ENCODE data around the gene BDNF.
"Not testable (repeated sequence)": the region's sequence is repeated elsewhere in the genome, so short reads cannot be mapped to it uniquely, and the experiment has no call there.

BDNF gene

DNA sequence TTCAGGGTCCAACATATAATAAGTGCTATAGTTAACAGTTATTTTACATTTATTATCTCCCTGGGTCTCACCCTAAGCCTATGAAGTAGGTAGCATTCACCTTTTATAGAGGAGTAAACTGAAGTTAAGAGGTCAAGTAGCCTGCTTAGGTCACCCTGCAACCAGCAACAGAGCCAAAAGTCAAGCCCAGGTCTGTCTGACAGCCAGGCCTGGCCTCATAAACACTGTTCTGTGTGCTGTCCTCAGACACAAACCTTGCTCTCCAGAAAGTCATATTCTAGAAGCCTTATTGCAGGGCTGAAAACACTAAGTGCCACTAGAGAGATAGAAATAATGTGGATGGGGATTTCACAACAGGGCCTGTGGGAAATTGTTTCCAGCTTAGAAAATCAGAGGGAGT lies 59.3 kb downstream of the BDNF start:
- Histone ChIP-seq H3K4me3 (ENCODE audit: low read length) (no peak overlapping the region), H3K27me3 (ENCODE audit: low read depth, low read length) (no peaks in the 10 kb centered on the region), H3K36me3 (replicated peaks; ENCODE audit: low read depth, low read length) (no peaks in the 10 kb centered on the region), H3K9ac (ENCODE audit: low read length) (no peak overlapping the region), H2AFZ (ENCODE audit: low read depth, low read length) (no peak overlapping the region), H3K27ac (ENCODE audit: low read length) (no peak overlapping the region), H3K4me1 (ENCODE audit: low read length) (no peaks in the 10 kb centered on the region), H4K20me1 (ENCODE audit: insufficient read depth, low read length) (no peaks in the 10 kb centered on the region), H3K79me2 (ENCODE audit: low read length) (no peaks in the 10 kb centered on the region), H3K4me2 (ENCODE audit: low read length) (no peak overlapping the region), H3K9me3 (ENCODE audit: insufficient read depth, low read length) (no peaks in the 10 kb centered on the region)
- TF ChIP-seq, protein P1, sequence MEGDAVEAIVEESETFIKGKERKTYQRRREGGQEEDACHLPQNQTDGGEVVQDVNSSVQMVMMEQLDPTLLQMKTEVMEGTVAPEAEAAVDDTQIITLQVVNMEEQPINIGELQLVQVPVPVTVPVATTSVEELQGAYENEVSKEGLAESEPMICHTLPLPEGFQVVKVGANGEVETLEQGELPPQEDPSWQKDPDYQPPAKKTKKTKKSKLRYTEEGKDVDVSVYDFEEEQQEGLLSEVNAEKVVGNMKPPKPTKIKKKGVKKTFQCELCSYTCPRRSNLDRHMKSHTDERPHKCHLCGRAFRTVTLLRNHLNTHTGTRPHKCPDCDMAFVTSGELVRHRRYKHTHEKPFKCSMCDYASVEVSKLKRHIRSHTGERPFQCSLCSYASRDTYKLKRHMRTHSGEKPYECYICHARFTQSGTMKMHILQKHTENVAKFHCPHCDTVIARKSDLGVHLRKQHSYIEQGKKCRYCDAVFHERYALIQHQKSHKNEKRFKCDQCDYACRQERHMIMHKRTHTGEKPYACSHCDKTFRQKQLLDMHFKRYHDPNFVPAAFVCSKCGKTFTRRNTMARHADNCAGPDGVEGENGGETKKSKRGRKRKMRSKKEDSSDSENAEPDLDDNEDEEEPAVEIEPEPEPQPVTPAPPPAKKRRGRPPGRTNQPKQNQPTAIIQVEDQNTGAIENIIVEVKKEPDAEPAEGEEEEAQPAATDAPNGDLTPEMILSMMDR (IDR thresholded peaks at IDR 0.05; ENCODE audit: low read depth, low read length) = no peak
- TF ChIP-seq EZH2phosphoT487 (IDR thresholded peaks at IDR 0.05; ENCODE audit: low read depth) = no peak

DNA sequence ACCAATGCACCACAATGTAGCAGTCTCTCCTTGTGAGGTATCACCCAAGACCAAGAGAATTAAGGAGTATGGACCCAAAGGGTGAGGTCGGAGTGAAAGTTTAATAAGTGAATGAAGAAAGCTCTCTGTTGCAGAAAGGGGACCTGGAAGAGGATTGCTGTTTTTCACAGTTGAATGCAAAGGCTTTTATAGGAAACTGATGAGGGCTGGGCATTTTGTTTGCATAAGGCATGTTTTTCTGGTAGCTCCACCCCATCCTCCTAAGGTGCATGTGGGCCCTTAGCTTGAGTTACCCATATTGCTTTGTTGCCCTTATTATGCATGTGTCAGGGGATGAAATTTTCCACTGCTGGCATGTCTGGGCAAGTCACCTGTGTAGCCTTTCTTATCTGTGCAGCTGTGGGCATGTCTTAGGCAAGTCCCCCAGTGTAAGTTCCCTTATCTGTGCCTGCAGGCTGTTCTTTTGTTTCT lies 64.7 kb downstream of the BDNF start:
- H3K4me2 ChIP-seq (ENCODE audit: low read length) = no peak overlapping the region
- TF ChIP-seq, protein P1 (IDR thresholded peaks at IDR 0.05; ENCODE audit: low read depth, low read length) = no peak
- no peak for TF ChIP-seq EZH2phosphoT487 (IDR thresholded peaks at IDR 0.05; ENCODE audit: low read depth)
- no peak overlapping the region for H2AFZ ChIP-seq (ENCODE audit: low read depth, low read length)
- no peak overlapping the region for H3K4me3 ChIP-seq (ENCODE audit: low read length)
- no peaks in the 10 kb centered on the region for H4K20me1 ChIP-seq (ENCODE audit: insufficient read depth, low read length)
- no peak overlapping the region for H3K9ac ChIP-seq (ENCODE audit: low read length)
- H3K79me2 ChIP-seq (ENCODE audit: low read length) = no peaks in the 10 kb centered on the region
- H3K27me3 ChIP-seq (ENCODE audit: low read depth, low read length) = no peaks in the 10 kb centered on the region
- H3K9me3 ChIP-seq (ENCODE audit: insufficient read depth, low read length) = peaks cover 7% of the 10 kb centered on the region; the same call in 1 of the 2 replicates
- no peaks in the 10 kb centered on the region for H3K4me1 ChIP-seq (ENCODE audit: low read length)
- no peak overlapping the region for H3K27ac ChIP-seq (ENCODE audit: low read length)
- H3K36me3 ChIP-seq (replicated peaks; ENCODE audit: low read depth, low read length) = no peaks in the 10 kb centered on the region

DNA sequence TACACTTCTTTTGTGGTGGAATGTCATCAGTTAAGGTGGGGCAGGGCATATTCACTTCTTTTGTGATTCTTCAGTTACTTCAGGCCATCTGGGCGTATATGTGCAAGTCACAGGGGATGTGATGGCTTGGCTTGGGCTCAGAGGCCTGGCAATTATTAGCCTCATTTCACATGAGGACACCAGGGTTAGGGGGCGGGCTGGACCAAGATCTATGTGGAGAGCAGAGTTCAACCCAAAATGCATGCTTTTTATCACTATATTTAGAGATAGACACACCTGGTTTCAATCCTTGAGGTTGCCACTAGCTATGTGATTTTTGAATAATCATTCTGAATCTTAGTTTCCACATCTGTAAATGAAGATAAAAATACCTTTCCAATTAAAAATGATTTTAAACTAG lies 65.5 kb downstream of the BDNF start:
- H3K27ac ChIP-seq (ENCODE audit: low read length); H3K36me3 ChIP-seq (replicated peaks; ENCODE audit: low read depth, low read length); H3K4me2 ChIP-seq (ENCODE audit: low read length); H3K9ac ChIP-seq (ENCODE audit: low read length); H3K9me3 ChIP-seq (ENCODE audit: insufficient read depth, low read length); H3K79me2 ChIP-seq (ENCODE audit: low read length); H3K4me1 ChIP-seq (ENCODE audit: low read length); H4K20me1 ChIP-seq (ENCODE audit: insufficient read depth, low read length); H3K4me3 ChIP-seq (ENCODE audit: low read length); H2AFZ ChIP-seq (ENCODE audit: low read depth, low read length); H3K27me3 ChIP-seq (ENCODE audit: low read depth, low read length): not testable (repeated sequence)

DNA sequence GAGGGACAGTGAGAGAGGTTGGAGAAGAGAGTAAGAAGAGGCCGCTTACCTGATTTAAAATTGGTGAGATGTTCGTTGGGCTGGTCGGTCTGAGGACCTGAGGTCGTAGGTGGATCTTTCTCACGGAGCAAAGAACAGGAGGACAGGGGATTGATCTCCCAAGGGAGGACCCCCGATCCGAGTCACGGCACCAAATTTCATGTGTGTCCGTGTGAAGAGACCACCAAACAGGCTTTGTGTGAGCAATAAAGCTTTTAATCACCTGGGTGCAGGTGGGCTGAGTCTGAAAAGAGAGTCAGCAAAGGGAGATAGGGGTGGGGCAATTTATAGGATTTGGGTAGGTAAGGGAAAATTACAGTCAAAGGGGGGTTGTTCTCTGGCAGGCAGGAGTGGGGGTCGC lies 66.0 kb downstream of the BDNF start:
- not testable (repeated sequence) for H3K27me3 ChIP-seq (ENCODE audit: low read depth, low read length); H3K27ac ChIP-seq (ENCODE audit: low read length); H2AFZ ChIP-seq (ENCODE audit: low read depth, low read length); H3K36me3 ChIP-seq (replicated peaks; ENCODE audit: low read depth, low read length); H4K20me1 ChIP-seq (ENCODE audit: insufficient read depth, low read length); H3K4me3 ChIP-seq (ENCODE audit: low read length); H3K9ac ChIP-seq (ENCODE audit: low read length); H3K4me2 ChIP-seq (ENCODE audit: low read length); H3K4me1 ChIP-seq (ENCODE audit: low read length); H3K9me3 ChIP-seq (ENCODE audit: insufficient read depth, low read length); H3K79me2 ChIP-seq (ENCODE audit: low read length)

DNA sequence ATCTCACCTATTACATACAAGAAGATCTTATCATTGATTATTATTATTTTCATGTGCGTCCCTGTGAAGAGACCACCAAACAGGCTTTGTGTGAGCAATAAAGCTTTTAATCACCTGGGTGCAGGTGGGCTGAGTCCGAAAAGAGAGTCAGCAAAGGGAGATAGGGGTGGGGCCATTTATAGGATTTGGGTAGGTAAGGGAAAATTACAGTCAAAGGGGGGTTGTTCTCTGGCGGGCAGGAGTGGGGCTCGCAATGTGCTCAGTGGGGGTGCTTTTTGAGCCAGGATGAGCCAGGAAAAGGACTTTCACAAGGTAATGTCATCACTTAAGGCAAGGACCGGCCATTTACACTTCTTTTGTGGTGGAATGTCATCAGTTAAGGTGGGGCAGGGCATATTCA lies 71.2 kb downstream of the BDNF start:
- not testable (repeated sequence) for H3K4me2 ChIP-seq (ENCODE audit: low read length); H3K27me3 ChIP-seq (ENCODE audit: low read depth, low read length); H3K9me3 ChIP-seq (ENCODE audit: insufficient read depth, low read length); H2AFZ ChIP-seq (ENCODE audit: low read depth, low read length); H3K4me1 ChIP-seq (ENCODE audit: low read length); H3K4me3 ChIP-seq (ENCODE audit: low read length); H3K36me3 ChIP-seq (replicated peaks; ENCODE audit: low read depth, low read length); H3K79me2 ChIP-seq (ENCODE audit: low read length); H3K9ac ChIP-seq (ENCODE audit: low read length); H4K20me1 ChIP-seq (ENCODE audit: insufficient read depth, low read length); H3K27ac ChIP-seq (ENCODE audit: low read length)
